Measurements from ENCODE around the gene GJB5.
"Not testable (repeated sequence)": the region's sequence is repeated elsewhere in the genome, so short reads cannot be mapped to it uniquely, and the experiment has no call there.

The GJB5 gene

DNA sequence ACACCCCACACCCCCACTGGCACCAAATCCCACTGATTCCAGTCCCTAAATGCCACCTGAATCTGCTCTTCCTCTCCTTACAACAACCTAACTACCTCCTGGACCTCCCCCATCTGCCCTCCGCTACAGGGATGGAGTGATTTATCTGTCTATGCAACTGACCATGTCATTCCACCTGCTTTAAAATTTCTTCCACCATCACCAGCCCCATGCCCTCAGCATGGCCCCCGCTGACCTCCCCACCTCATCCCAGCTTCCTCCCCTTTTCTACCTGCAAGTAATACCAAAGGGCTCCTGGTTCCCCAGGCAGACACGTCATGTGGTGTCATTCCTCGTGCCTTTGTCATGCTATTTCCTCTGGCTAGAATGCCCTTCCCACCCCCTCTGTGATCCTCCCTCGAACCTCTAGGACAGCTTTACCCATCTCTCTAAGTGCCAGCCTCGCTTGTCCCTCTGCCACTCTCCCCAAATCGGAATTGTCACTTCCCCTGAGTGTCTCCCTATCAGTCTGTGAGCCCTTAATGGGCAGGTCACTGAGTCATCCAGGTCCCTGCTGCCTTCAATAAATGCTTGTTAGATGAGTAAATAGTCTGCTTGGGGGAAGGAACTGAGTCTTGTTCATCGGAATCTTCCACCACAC is 8.4 kb downstream of the GJB5 start:
- TF ChIP-seq CTCF (IDR thresholded peaks at IDR 0.05; ENCODE audit: low read depth, low read length), result no peak
- no peak for DNase-seq (ENCODE audit: extremely low read depth, low read depth)

- no peak for DNase-seq (ENCODE audit: extremely low read depth, low read depth)
- no peak for TF ChIP-seq CTCF (IDR thresholded peaks at IDR 0.05; ENCODE audit: low read depth, low read length)
Measured at GRCh38 chr1:34768856-34769255, 14.0 kb downstream of the GJB5 start.

- TF ChIP-seq CTCF (IDR thresholded peaks at IDR 0.05; ENCODE audit: low read depth, low read length), result no peak
- DNase-seq (ENCODE audit: extremely low read depth, low read depth), result no peak
Measured at GRCh38 chr1:34770891-34771504, 16.2 kb downstream of the GJB5 start.

- TF ChIP-seq CTCF (IDR thresholded peaks at IDR 0.05; ENCODE audit: low read depth, low read length), result no peak
- no peak for DNase-seq (ENCODE audit: extremely low read depth, low read depth)
Measured at GRCh38 chr1:34771573-34772371, 16.9 kb downstream of the GJB5 start.

DNA sequence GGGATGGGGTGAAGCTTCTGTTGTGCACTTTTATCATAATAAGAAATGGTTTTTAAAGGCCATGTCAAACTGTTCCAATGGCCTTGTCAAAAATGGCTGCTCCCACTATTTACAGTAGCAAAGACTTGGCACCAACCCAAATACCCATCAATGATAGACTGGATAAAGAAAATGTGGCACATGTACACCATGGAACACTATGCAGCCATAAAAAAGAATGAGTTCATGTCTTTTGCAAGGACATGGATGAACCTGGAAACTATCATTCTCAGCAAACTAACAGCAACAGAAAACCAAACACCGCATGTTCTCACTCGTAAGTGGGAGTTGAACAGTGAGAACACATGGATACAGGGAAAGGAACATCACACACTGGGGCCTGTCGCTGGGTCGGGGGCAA is 18.3 kb downstream of the GJB5 start:
- not testable (repeated sequence) for DNase-seq (ENCODE audit: extremely low read depth, low read depth)

DNA sequence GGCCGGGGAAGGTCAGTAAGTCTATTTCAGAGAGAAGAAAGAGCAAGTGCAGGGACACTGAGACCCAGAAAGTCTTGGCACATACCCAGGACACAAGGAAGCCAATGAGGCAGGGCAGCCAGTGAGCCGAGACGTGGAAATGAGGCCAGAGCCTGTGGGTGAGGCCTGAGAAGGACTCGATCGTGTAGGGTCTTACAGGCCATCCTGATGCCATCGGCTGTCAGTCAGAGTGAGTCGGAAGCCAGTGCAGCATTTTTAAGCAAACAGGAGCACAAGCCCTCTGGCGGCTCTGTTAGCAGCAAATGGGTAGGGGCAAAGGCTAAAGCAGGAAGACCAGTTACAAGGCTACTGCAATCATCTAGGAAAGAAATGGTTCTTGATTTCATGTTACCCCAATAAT is 20.1 kb downstream of the GJB5 start:
- TF ChIP-seq CTCF (IDR thresholded peaks at IDR 0.05; ENCODE audit: low read depth, low read length), result no peak
- DNase-seq (ENCODE audit: extremely low read depth, low read depth), result no peak

GRCh38 chr1:34776911-34777310 is 22.1 kb downstream of the GJB5 start:
- DNase-seq (ENCODE audit: extremely low read depth, low read depth), result no peak
- TF ChIP-seq CTCF (IDR thresholded peaks at IDR 0.05; ENCODE audit: low read depth, low read length), result no peak
